Ascending aorta (tissue), 2 donors: ENCODE measurements around the gene LIPA. TPM values are rescaled to one million over a fixed set of nuclear protein-coding genes. Genes with fewer than 3 reads are reported as not detected.

Experiments used
- DNase-seq, 2 donors: peaks; one replicate each; pipeline ENCODE4 v3.0.0-alpha.2; 2019; ENCODE audit warnings: low spot score in 2 of 2
- H3K27ac ChIP-seq, 2 donors: fragments of 200-600 bp; sonication (generic); one replicate each; pipeline ENCODE4 v1.5.1; 2016 to 2017; ENCODE audit warnings: mild to moderate bottlenecking in 1 of 2
- H3K27me3 ChIP-seq: fragments of 200-600 bp; sonication (generic); one replicate; pipeline ENCODE4 v1.5.1; 2017
- H3K36me3 ChIP-seq, 2 donors: fragments of 200-600 bp; sonication (generic); one replicate each; pipeline ENCODE4 v1.5.1; 2016
- H3K4me1 ChIP-seq, 2 donors: fragments of 200-600 bp; sonication (generic); one replicate each; pipeline ENCODE4 v1.5.1; 2016 to 2017; ENCODE audit warnings: mild to moderate bottlenecking in 1 of 2
- H3K4me3 ChIP-seq, 2 donors: fragments of 200-600 bp; sonication (generic); one replicate each; pipeline ENCODE4 v1.5.1; 2016 to 2017; ENCODE audit warnings: mild to moderate bottlenecking in 1 of 2
- H3K9me3 ChIP-seq, 2 donors: fragments of 200-600 bp; sonication (generic); one replicate each; pipeline ENCODE4 v1.5.1; 2016
- intact Hi-C: fragments of 100-400 bp; cut with DNase I; formaldehyde crosslinking; loops from one replicate; pipeline ENCODE4 v1.15.1; 2023
- total RNA-seq: library from RNA; depleted of rRNA; stranded (reverse); fragments of >200 nt; gene quantifications from one replicate; pipeline ENCODE4 v1.1.0, GENCODE V29; 2016
- TF ChIP-seq, protein P1 (sequence below), 3 experiments: fragments of 200-600 bp in 2 of 3; fragments of 450-650 bp in 1 of 3; sonication (generic) in 2 of 3; IDR thresholded peaks; one replicate each; pipeline ENCODE4 v1.5.1; 2016 to 2019; ENCODE audit warnings: antibody characterized with exemption in 3 of 3, mild to moderate bottlenecking in 1 of 3, moderate library complexity in 1 of 3

Gene LIPA
- total RNA-seq, 1 donor from 2014 or later, result 57.9 TPM

DNA sequence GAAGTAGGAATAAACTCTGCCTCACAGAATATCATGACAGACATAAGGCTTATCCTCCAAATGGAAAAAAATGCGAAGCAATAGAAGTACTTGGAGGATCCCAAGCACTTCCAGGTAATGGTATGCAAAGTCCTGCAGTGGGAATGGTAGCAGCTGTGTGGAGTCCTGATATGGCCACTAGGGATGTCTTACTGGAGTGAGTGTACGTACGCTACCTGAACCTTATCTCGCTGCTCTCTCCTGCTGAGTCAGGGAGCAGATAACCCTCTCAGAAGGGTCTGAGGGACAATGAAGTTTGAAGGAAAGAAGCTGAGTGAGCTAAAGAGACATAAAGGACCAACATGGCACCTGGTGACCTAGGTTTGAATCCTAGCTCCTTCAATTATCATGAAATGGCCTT is 86.7 kb downstream of the LIPA start:
- Histone ChIP-seq H3K9me3 (no peaks in the 10 kb centered on the region), H3K4me3 (no peak overlapping the region), H3K4me1 (no peaks in the 10 kb centered on the region), H3K27me3 (no peaks in the 10 kb centered on the region), H3K27ac (no peak overlapping the region), H3K36me3 (no peaks in the 10 kb centered on the region)
- TF ChIP-seq, protein P1, sequence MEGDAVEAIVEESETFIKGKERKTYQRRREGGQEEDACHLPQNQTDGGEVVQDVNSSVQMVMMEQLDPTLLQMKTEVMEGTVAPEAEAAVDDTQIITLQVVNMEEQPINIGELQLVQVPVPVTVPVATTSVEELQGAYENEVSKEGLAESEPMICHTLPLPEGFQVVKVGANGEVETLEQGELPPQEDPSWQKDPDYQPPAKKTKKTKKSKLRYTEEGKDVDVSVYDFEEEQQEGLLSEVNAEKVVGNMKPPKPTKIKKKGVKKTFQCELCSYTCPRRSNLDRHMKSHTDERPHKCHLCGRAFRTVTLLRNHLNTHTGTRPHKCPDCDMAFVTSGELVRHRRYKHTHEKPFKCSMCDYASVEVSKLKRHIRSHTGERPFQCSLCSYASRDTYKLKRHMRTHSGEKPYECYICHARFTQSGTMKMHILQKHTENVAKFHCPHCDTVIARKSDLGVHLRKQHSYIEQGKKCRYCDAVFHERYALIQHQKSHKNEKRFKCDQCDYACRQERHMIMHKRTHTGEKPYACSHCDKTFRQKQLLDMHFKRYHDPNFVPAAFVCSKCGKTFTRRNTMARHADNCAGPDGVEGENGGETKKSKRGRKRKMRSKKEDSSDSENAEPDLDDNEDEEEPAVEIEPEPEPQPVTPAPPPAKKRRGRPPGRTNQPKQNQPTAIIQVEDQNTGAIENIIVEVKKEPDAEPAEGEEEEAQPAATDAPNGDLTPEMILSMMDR (IDR thresholded peaks at IDR 0.05), result no peak
- intact Hi-C loops, result no loop called here
- no peak for DNase-seq

DNA sequence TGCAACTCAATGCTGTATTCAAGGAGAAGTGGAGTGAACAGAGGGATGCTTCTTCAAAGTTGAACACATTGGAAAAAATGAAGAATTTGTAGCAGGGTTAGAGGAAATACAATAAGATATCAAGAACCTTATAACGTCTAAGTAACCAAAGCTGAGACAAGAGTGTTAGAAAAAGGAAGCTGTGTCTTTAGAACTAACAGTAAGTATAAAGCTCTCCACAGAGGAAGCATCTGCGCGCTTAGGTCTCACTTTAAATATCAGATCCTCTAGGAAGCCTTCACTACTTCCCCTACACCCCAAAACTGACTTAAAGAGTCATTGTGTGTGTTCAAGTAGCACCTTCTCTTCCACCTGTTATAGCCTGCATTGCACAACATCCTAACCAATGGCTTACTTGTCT is 87.5 kb downstream of the LIPA start:
- TF ChIP-seq, protein P1 (IDR thresholded peaks at IDR 0.05), result no peak
- Histone ChIP-seq H3K36me3 (no peaks in the 10 kb centered on the region), H3K4me3 (no peak overlapping the region), H3K4me1 (no peaks in the 10 kb centered on the region), H3K9me3 (no peaks in the 10 kb centered on the region), H3K27ac (no peak overlapping the region), H3K27me3 (no peaks in the 10 kb centered on the region)
- intact Hi-C loops, result no loop called here
- no peak for DNase-seq

Other genes with a start within 250 kb of the LIPA start
- gene CH25H, start 44.5 kb downstream of the LIPA start, total RNA-seq, result 1.7 TPM
- gene IFIT2, start 50.3 kb upstream of the LIPA start, total RNA-seq, result 0.85 TPM
- 1.9 TPM for gene IFIT3, start 76.2 kb upstream of the LIPA start, total RNA-seq
- gene IFIT1B, start 126.3 kb upstream of the LIPA start, total RNA-seq, result not detected
- gene IFIT1, start 140.8 kb upstream of the LIPA start, total RNA-seq, result 28.5 TPM
- gene IFIT5, start 162.8 kb upstream of the LIPA start, total RNA-seq, result 3.3 TPM